HCT116 (cell line): ENCODE data around the gene MCF2L. TPM values are rescaled to one million over a fixed set of nuclear protein-coding genes. Genes with fewer than 3 reads are reported as not detected.

Source experiments
- ATAC-seq: fragments of 200-7000 bp; cut with Tn5 transposase; 2 replicates; pipeline ENCODE4 v1.9.1; 2020; ENCODE audit warnings: mild to moderate bottlenecking, moderate library complexity
- BruUV-seq: library from RNA; stranded (reverse); fragments of 400-500 nt; replicated peaks from 2 replicates; lab custom pipeline; 2021; lab: Mats Ljungman, UMichigan
- CTCF ChIA-PET: fragments of 300-600 bp; sonication (Branson Sonifier 250); formaldehyde crosslinking; loops from one replicate; lab custom pipeline; 2021; ENCODE audit warnings: antibody characterized with exemption; lab: Charles Lee
- POLR2A ChIA-PET: fragments of 300-600, 350-600 bp; sonication (Branson Sonifier 250); formaldehyde crosslinking; loops from one replicate; lab custom pipeline; 2021; ENCODE audit warnings: antibody characterized with exemption; lab: Charles Lee
- RAD21 ChIA-PET, 2 experiments: fragments of 300-600 bp; sonication (Branson Sonifier 250); formaldehyde crosslinking; loops; one replicate each; lab custom pipeline; 2023; ENCODE audit warnings: low total read pairs in 2 of 2; ENCODE audit not compliant: uncharacterized antibody in 2 of 2, unreplicated experiment in 2 of 2, low non-redundant PET in 1 of 2; lab: Charles Lee
- DNase-seq: peaks from one replicate; pipeline ENCODE4 v3.0.0-alpha.2; 2010; ENCODE audit warnings: low read depth, low spot score
- H2AFZ ChIP-seq: fragments of 200-600 bp; shearing (Covaris generic), sonication (generic); 2 replicates; pipeline ENCODE4 v1.6.1; 2017; ENCODE audit warnings: low read depth, mixed run types, mixed read lengths, antibody characterized with exemption, low read length; ENCODE audit not compliant: poor library complexity, severe bottlenecking
- H3K27ac ChIP-seq: 2 replicates; pipeline ENCODE4 v1.5.1; 2012; ENCODE audit warnings: low read depth, low read length
- H3K27me3 ChIP-seq: fragments of 200-600 bp; sonication (generic); 2 replicates; pipeline ENCODE4 v1.6.1; 2016; ENCODE audit warnings: mixed run types, low read length, mixed read lengths; ENCODE audit not compliant: insufficient read depth
- H3K36me3 ChIP-seq, 2 experiments: fragments of 200-500 bp in 1 of 2; fragments of 200-600 bp in 1 of 2; sonication (Bioruptor generic) in 1 of 2; sonication (generic) in 1 of 2; 2 replicates each; pipeline versions ENCODE4 v1.5.1 to v1.6.1; 2014 to 2016; ENCODE audit warnings: low read length in 2 of 2, inconsistent platforms in 1 of 2, mixed read lengths in 1 of 2, mixed run types in 1 of 2; ENCODE audit not compliant: insufficient read depth in 2 of 2, control insufficient read depth in 1 of 2
- H3K4me1 ChIP-seq, 2 experiments: fragments of 200-600 bp in 1 of 2; sonication (generic) in 1 of 2; 2 replicates each; pipeline versions ENCODE4 v1.5.1 to v1.6.1; 2012 to 2017; ENCODE audit warnings: low read length in 2 of 2, inconsistent platforms in 1 of 2, mild to moderate bottlenecking in 1 of 2, mixed read lengths in 1 of 2, mixed run types in 1 of 2, moderate library complexity in 1 of 2; ENCODE audit not compliant: insufficient read depth in 2 of 2, control insufficient read depth in 1 of 2
- H3K4me2 ChIP-seq: fragments of 200-600 bp; sonication (generic); 2 replicates; pipeline ENCODE4 v1.6.1; 2017; ENCODE audit warnings: mixed run types, low read length, mixed read lengths
- H3K4me3 ChIP-seq, 2 experiments: fragments of 200-600 bp in 1 of 2; sonication (generic) in 1 of 2; replicated peaks in 1 of 2; 2 replicates each; pipeline ENCODE4 v1.5.1; 2011 to 2016; ENCODE audit warnings: low read length in 2 of 2, control low read depth in 1 of 2, low read depth in 1 of 2, mild to moderate bottlenecking in 1 of 2, mixed read lengths in 1 of 2, mixed run types in 1 of 2
- H3K79me2 ChIP-seq: fragments of 200-600 bp; sonication (generic); 2 replicates; pipeline ENCODE4 v1.6.1; 2017; ENCODE audit warnings: mild to moderate bottlenecking, mixed run types, low read length, moderate library complexity, mixed read lengths; ENCODE audit not compliant: insufficient read depth
- H3K9ac ChIP-seq: fragments of 200-600 bp; sonication (generic); 2 replicates; pipeline ENCODE4 v1.6.1; 2016; ENCODE audit warnings: low read length, mixed read lengths
- H3K9me2 ChIP-seq: fragments of 200-600 bp; sonication (generic), shearing (Covaris generic); 2 replicates; pipeline ENCODE4 v1.6.1; 2017; ENCODE audit warnings: mixed run types, mild to moderate bottlenecking, moderate library complexity; ENCODE audit not compliant: insufficient read depth
- H3K9me3 ChIP-seq, 2 experiments: fragments of 200-500 bp in 1 of 2; fragments of 200-600 bp in 1 of 2; sonication (Bioruptor generic) in 1 of 2; sonication (generic) in 1 of 2; 2 replicates each; pipeline ENCODE4 v1.6.1; 2014 to 2017; ENCODE audit warnings: low read length in 2 of 2, mixed read lengths in 2 of 2, inconsistent platforms in 1 of 2, low read depth in 1 of 2, mild to moderate bottlenecking in 1 of 2, mixed run types in 1 of 2, moderate library complexity in 1 of 2; ENCODE audit not compliant: control insufficient read depth in 1 of 2, insufficient read depth in 1 of 2
- H4K20me1 ChIP-seq: fragments of 200-600 bp; sonication (generic), shearing (Covaris generic); 2 replicates; pipeline ENCODE4 v1.6.1; 2017; ENCODE audit warnings: mixed run types, mild to moderate bottlenecking, moderate library complexity; ENCODE audit not compliant: insufficient read depth
- EGR1 ChIP-seq: IDR thresholded peaks from 2 replicates; pipeline ENCODE4 v1.6.1; 2012; ENCODE audit warnings: low read depth
- ELF1 ChIP-seq: IDR thresholded peaks from 2 replicates; pipeline ENCODE4 v1.6.1; 2012; ENCODE audit warnings: low read depth, borderline replicate concordance
- EZH2 ChIP-seq: fragments of 200-600 bp; sonication (generic); IDR thresholded peaks from 2 replicates; pipeline ENCODE4 v1.6.1; 2017; ENCODE audit warnings: antibody characterized with exemption, mixed run types
- FOSL1 ChIP-seq: IDR thresholded peaks from 2 replicates; pipeline ENCODE4 v1.6.1; 2012; ENCODE audit warnings: low read depth
- JUND ChIP-seq: IDR thresholded peaks from 2 replicates; pipeline ENCODE4 v1.6.1; 2012
- POLR2AphosphoS5 ChIP-seq: IDR thresholded peaks from 2 replicates; pipeline ENCODE4 v1.6.1; 2011; ENCODE audit warnings: mild to moderate bottlenecking, low read depth, low read length, moderate library complexity
- SIN3A ChIP-seq: IDR thresholded peaks from 2 replicates; pipeline ENCODE4 v1.6.1; 2012; ENCODE audit warnings: low read depth
- SP1 ChIP-seq: IDR thresholded peaks from 2 replicates; pipeline ENCODE4 v1.6.1; 2012; ENCODE audit warnings: low read depth
- SRF ChIP-seq: IDR thresholded peaks from 2 replicates; pipeline ENCODE4 v1.6.1; 2012; ENCODE audit warnings: low read depth
- TCF7L2 ChIP-seq: IDR thresholded peaks from 2 replicates; pipeline ENCODE4 v1.7.0; 2011; ENCODE audit warnings: borderline replicate concordance, inconsistent platforms; ENCODE audit not compliant: insufficient read depth, insufficient read length; ENCODE audit errors: extremely low read depth
- YY1 ChIP-seq: IDR thresholded peaks from 2 replicates; pipeline ENCODE4 v1.6.1; 2011; ENCODE audit warnings: low read length, low read depth, moderate library complexity, mild to moderate bottlenecking; ENCODE audit not compliant: insufficient replicate concordance; ENCODE audit errors: extremely low read depth
- ZFX ChIP-seq: fragments of 450-650 bp; IDR thresholded peaks from 2 replicates; pipeline ENCODE4 v1.6.1; 2017
- intact Hi-C: fragments of 100-400 bp; cut with micrococcal nuclease; formaldehyde crosslinking; loops from 2 replicates; pipeline ENCODE4 v1.10.0; 2022
- total RNA-seq: library from RNA; stranded (reverse); gene quantifications from one replicate; pipeline ENCODE4 v1.2.1, GENCODE V29; 2021; ENCODE audit not compliant: unreplicated experiment
- TF ChIP-seq, protein P1 (sequence below): IDR thresholded peaks from 2 replicates; pipeline ENCODE4 v1.6.1; 2012
- TF ChIP-seq, protein P2 (sequence below): IDR thresholded peaks from 2 replicates; pipeline ENCODE4 v1.6.1; 2012; ENCODE audit warnings: low read depth
- TF ChIP-seq, protein P3 (sequence below): IDR thresholded peaks from 2 replicates; pipeline ENCODE4 v1.6.1; 2012

MCF2L gene
- total RNA-seq, 1 experiment from 2014 or later, result 19.3 TPM

DNA sequence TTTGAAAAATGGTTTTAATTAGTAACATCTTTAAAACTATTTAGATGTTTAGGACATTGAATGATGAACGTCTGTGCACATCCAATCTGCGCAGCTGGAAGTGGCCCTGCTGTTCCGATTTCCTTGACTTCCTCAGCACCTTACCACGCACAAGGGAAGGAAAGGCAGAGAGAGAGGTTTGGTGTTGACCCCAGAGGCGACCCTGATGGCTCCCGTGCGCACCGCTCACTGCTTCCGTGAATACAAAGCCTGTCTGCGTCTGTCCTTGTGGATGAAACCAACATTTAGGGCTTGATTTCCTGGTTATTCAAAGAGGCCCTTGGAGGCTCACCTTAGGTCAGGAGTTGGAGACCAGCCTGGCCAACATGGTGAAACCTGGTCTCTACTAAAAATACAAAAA, 8.5 kb downstream of the MCF2L start (continued):
- TF ChIP-seq TCF7L2 (no peak), YY1 (no peak), SIN3A (no peak), POLR2AphosphoS5 (no peak), SP1 (no peak), ELF1 (no peak), JUND (no peak), EZH2 (no peak), EGR1 (no peak)
- TF ChIP-seq, protein P1, sequence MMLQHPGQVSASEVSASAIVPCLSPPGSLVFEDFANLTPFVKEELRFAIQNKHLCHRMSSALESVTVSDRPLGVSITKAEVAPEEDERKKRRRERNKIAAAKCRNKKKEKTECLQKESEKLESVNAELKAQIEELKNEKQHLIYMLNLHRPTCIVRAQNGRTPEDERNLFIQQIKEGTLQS, result no peak

DNA sequence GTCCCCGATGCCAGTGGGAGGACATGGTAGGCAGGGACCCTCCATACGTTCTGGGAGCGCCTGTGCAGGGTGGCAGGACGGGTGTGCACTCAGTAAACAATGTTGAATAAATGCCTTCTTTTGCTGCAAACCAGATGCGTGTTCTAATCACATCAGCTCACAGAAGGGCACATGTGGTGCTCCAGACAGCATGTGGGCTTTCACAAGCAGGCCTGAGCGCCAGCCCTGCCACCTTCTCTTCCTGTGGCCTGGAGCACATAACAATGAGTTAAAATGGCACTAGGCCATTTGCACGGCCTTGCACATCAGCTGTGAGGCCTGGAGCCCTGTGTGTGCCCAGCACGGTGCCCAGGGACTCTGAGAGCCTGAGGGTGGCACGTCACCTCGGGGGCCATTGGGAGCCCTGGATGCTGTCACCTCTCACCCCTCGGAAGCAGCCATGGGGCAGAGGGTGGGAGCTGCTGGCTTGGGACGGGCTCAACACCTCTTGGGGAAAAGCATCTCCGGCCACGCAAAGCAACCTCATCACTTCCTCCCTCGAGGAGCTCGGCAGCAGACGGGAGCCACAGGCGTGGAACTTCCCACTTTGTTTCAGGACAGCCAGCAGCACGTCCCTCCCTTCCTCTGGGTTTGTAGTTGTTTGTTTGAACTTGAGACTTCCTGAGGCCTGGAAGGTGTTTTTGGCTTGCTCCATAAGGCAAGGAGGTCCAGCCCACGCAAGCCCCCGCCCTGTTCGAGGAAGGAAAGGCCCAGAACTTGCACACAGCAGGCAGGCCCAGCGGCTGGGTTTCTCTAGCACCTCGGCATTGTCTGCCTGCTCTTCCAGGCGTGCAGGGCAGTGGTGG, 9.8 kb downstream of the MCF2L start:
- ChIA-PET POLR2A (no interaction called here), RAD21 (no interaction called here), CTCF (no interaction called here)
- Histone ChIP-seq H3K9ac (no peak overlapping the region), H4K20me1 (no peaks in the 10 kb centered on the region), H3K27ac (no peak overlapping the region), H2AFZ (no peak overlapping the region), H3K9me2 (no peaks in the 10 kb centered on the region), H3K27me3 (no peaks in the 10 kb centered on the region), H3K4me3 (no peak overlapping the region), H3K9me3 (no peaks in the 10 kb centered on the region), H3K4me1 (no peaks in the 10 kb centered on the region), H3K4me2 (no peak overlapping the region), H3K79me2 (no peaks in the 10 kb centered on the region), H3K36me3 (no peaks in the 10 kb centered on the region)
- ATAC-seq, result no peak
- intact Hi-C loops, result no loop called here
- DNase-seq, result no peak
- no TSS peak for BruUV-seq
- TF ChIP-seq YY1 (no peak), SRF (no peak), POLR2AphosphoS5 (no peak), SIN3A (no peak), TCF7L2 (no peak), EZH2 (no peak), ZFX (no peak), ELF1 (no peak), FOSL1 (no peak)
- TF ChIP-seq, protein P2, sequence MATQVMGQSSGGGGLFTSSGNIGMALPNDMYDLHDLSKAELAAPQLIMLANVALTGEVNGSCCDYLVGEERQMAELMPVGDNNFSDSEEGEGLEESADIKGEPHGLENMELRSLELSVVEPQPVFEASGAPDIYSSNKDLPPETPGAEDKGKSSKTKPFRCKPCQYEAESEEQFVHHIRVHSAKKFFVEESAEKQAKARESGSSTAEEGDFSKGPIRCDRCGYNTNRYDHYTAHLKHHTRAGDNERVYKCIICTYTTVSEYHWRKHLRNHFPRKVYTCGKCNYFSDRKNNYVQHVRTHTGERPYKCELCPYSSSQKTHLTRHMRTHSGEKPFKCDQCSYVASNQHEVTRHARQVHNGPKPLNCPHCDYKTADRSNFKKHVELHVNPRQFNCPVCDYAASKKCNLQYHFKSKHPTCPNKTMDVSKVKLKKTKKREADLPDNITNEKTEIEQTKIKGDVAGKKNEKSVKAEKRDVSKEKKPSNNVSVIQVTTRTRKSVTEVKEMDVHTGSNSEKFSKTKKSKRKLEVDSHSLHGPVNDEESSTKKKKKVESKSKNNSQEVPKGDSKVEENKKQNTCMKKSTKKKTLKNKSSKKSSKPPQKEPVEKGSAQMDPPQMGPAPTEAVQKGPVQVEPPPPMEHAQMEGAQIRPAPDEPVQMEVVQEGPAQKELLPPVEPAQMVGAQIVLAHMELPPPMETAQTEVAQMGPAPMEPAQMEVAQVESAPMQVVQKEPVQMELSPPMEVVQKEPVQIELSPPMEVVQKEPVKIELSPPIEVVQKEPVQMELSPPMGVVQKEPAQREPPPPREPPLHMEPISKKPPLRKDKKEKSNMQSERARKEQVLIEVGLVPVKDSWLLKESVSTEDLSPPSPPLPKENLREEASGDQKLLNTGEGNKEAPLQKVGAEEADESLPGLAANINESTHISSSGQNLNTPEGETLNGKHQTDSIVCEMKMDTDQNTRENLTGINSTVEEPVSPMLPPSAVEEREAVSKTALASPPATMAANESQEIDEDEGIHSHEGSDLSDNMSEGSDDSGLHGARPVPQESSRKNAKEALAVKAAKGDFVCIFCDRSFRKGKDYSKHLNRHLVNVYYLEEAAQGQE, result no peak
- TF ChIP-seq, protein P3, sequence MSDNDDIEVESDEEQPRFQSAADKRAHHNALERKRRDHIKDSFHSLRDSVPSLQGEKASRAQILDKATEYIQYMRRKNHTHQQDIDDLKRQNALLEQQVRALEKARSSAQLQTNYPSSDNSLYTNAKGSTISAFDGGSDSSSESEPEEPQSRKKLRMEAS, result no peak
- TF ChIP-seq, all 23 proteins: peak for 0
